ENCODE measurements around the gene CCDC150. TPM values are rescaled to one million over a fixed set of nuclear protein-coding genes. Genes with fewer than 3 reads are reported as not detected.

Gene CCDC150
- total RNA-seq, 1 donor, result 5.8 TPM

DNA sequence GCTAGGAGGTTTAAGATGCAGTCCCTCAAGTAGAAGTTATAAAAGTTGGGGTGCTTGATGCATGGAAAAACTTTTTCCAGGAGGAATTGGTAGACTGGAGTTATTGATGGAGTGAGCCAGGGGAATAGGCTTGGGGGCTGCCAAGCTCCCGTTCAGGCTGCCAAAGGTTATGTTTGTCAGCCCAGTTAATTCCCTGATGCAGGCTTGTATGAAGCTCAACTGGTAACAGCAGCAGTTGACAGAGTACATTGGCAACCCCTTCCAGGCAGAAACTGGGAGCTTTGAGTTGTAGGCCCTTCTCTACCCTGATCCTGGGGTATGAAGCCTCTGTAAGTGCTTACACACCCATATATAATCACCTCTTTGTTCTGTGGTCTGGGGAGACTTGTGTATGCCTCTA, 16.2 kb downstream of the CCDC150 start:
- H3K4me2 ChIP-seq (ENCODE audit: insufficient read depth, low read length), result no peak overlapping the region
- H3K36me3 ChIP-seq (ENCODE audit: insufficient read depth, low read length), result no peaks in the 10 kb centered on the region
- H3K27me3 ChIP-seq (ENCODE audit: insufficient read depth, low read length), result no peaks in the 10 kb centered on the region
- no peak overlapping the region for H3K4me3 ChIP-seq (ENCODE audit: insufficient read depth, low read length)
- peaks cover 6% of the 10 kb centered on the region for H3K79me2 ChIP-seq (ENCODE audit: insufficient read depth, low read length)
- DNase-seq (ENCODE audit: insufficient read length, low spot score, missing footprints), result no peak
- no peaks in the 10 kb centered on the region for H4K20me1 ChIP-seq (ENCODE audit: insufficient read depth, low read length)
- H3K27ac ChIP-seq (ENCODE audit: low read depth, low read length), result no peak overlapping the region
- H3K4me1 ChIP-seq (ENCODE audit: insufficient read depth, low read length), result peaks cover 3% of the 10 kb centered on the region
- H2AFZ ChIP-seq (ENCODE audit: low read length), result no peak overlapping the region
- TF ChIP-seq, protein P1, sequence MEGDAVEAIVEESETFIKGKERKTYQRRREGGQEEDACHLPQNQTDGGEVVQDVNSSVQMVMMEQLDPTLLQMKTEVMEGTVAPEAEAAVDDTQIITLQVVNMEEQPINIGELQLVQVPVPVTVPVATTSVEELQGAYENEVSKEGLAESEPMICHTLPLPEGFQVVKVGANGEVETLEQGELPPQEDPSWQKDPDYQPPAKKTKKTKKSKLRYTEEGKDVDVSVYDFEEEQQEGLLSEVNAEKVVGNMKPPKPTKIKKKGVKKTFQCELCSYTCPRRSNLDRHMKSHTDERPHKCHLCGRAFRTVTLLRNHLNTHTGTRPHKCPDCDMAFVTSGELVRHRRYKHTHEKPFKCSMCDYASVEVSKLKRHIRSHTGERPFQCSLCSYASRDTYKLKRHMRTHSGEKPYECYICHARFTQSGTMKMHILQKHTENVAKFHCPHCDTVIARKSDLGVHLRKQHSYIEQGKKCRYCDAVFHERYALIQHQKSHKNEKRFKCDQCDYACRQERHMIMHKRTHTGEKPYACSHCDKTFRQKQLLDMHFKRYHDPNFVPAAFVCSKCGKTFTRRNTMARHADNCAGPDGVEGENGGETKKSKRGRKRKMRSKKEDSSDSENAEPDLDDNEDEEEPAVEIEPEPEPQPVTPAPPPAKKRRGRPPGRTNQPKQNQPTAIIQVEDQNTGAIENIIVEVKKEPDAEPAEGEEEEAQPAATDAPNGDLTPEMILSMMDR (IDR thresholded peaks at IDR 0.05; ENCODE audit: extremely low read depth, low read depth, low read length), result no peak
- H3K9me3 ChIP-seq (ENCODE audit: low read depth, low read length), result peaks cover 12% of the 10 kb centered on the region

DNA sequence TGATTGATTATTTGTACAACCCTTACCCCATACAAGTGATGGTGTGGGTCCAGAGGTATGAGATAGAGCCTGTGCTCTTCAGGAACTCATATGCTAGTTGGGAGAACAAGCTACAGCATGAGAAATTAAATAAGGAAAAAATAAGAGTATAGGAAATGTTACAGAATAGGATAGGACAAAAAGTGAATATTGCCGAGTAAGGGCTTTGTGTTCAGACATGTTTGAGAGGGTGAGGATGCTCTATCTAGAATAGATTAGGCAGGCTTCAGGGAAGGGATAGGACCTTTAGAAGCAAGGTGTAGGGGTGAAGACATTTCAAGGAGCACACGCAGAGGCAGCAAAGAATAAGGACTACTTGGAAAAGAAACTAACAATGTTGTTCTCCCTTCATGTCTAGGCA, 17.8 kb downstream of the CCDC150 start:
- no peaks in the 10 kb centered on the region for H4K20me1 ChIP-seq (ENCODE audit: insufficient read depth, low read length)
- H3K27ac ChIP-seq (ENCODE audit: low read depth, low read length), result no peak overlapping the region
- no peak for DNase-seq (ENCODE audit: insufficient read length, low spot score, missing footprints)
- peaks cover 3% of the 10 kb centered on the region for H3K4me1 ChIP-seq (ENCODE audit: insufficient read depth, low read length)
- peaks cover 6% of the 10 kb centered on the region for H3K79me2 ChIP-seq (ENCODE audit: insufficient read depth, low read length)
- H3K4me3 ChIP-seq (ENCODE audit: insufficient read depth, low read length), result no peak overlapping the region
- peaks cover 7% of the 10 kb centered on the region for H3K9me3 ChIP-seq (ENCODE audit: low read depth, low read length)
- no peaks in the 10 kb centered on the region for H3K36me3 ChIP-seq (ENCODE audit: insufficient read depth, low read length)
- H3K4me2 ChIP-seq (ENCODE audit: insufficient read depth, low read length), result no peak overlapping the region
- TF ChIP-seq, protein P1 (IDR thresholded peaks at IDR 0.05; ENCODE audit: extremely low read depth, low read depth, low read length), result no peak
- no peaks in the 10 kb centered on the region for H3K27me3 ChIP-seq (ENCODE audit: insufficient read depth, low read length)
- peak overlapping the region; percentile 47 for H2AFZ ChIP-seq (ENCODE audit: low read length)

DNA sequence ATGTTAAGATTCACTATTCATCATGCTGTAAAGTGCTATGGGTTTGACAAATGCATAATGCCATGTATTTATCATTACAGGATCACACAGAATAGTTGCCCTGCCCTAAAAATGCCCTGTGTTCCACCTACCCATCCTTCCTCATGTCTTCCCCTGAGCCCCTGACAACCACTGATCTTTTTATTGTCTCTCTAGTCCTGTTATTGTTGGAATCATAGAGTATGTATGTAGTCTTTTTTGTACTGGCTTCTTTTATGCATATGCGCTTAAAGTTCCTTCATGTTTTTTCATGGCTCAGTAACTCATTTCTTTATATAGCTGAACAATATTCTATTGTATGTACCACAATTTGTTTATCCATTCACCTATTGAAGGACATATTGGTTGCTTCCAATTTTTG, 20.3 kb downstream of the CCDC150 start:
- H3K79me2 ChIP-seq (ENCODE audit: insufficient read depth, low read length), result peaks cover 2% of the 10 kb centered on the region
- TF ChIP-seq, protein P1 (IDR thresholded peaks at IDR 0.05; ENCODE audit: extremely low read depth, low read depth, low read length), result no peak
- H3K27ac ChIP-seq (ENCODE audit: low read depth, low read length), result no peak overlapping the region
- no peaks in the 10 kb centered on the region for H4K20me1 ChIP-seq (ENCODE audit: insufficient read depth, low read length)
- no peaks in the 10 kb centered on the region for H3K27me3 ChIP-seq (ENCODE audit: insufficient read depth, low read length)
- H3K36me3 ChIP-seq (ENCODE audit: insufficient read depth, low read length), result no peaks in the 10 kb centered on the region
- H3K4me2 ChIP-seq (ENCODE audit: insufficient read depth, low read length), result no peak overlapping the region
- H2AFZ ChIP-seq (ENCODE audit: low read length), result no peak overlapping the region
- DNase-seq (ENCODE audit: insufficient read length, low spot score, missing footprints), result no peak
- H3K4me3 ChIP-seq (ENCODE audit: insufficient read depth, low read length), result no peak overlapping the region
- H3K9me3 ChIP-seq (ENCODE audit: low read depth, low read length), result no peaks in the 10 kb centered on the region
- H3K4me1 ChIP-seq (ENCODE audit: insufficient read depth, low read length), result peaks cover 3% of the 10 kb centered on the region

DNA sequence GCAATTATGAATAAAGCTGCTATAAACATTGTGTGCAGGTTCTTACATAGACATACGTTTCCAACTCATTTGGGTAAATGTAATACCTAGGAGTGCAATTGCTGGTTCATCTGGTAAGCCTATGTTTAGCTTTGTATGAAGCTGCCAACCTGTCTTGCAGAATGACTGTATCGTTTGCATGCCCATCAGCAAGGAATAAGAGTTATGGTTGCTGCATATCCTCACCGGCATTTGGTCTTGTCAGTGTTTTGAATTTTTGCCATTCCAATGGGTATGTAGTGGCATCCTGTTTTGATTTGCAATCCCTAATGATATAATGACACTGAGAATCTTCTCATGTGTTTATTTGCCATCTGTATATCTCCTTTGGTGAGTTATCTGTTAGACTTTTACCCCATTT, 20.7 kb downstream of the CCDC150 start:
- Histone ChIP-seq H3K4me3 (ENCODE audit: insufficient read depth, low read length) (no peak overlapping the region), H3K79me2 (ENCODE audit: insufficient read depth, low read length) (no peaks in the 10 kb centered on the region), H3K27ac (ENCODE audit: low read depth, low read length) (no peak overlapping the region), H3K4me2 (ENCODE audit: insufficient read depth, low read length) (no peak overlapping the region), H4K20me1 (ENCODE audit: insufficient read depth, low read length) (no peaks in the 10 kb centered on the region), H3K36me3 (ENCODE audit: insufficient read depth, low read length) (no peaks in the 10 kb centered on the region), H3K4me1 (ENCODE audit: insufficient read depth, low read length) (peaks cover 3% of the 10 kb centered on the region), H2AFZ (ENCODE audit: low read length) (no peak overlapping the region), H3K9me3 (ENCODE audit: low read depth, low read length) (no peaks in the 10 kb centered on the region), H3K27me3 (ENCODE audit: insufficient read depth, low read length) (no peaks in the 10 kb centered on the region)
- peak; percentile 52 for DNase-seq (ENCODE audit: insufficient read length, low spot score, missing footprints)
- TF ChIP-seq, protein P1 (IDR thresholded peaks at IDR 0.05; ENCODE audit: extremely low read depth, low read depth, low read length), result no peak

Data from osteoblast (primary cell).